SK-N-SH treated with all-trans-retinoic acid at 6 μM for 48 hours (cell line): ENCODE measurements around the gene ZNF473.

Experiments
- ARNTL ChIP-seq: fragments of 450-650 bp; formaldehyde crosslinking; IDR thresholded peaks from 2 replicates; pipeline ENCODE4 v1.5.0; 2020; ENCODE audit warnings: low read depth, mild to moderate bottlenecking, moderate library complexity, borderline replicate concordance
- ESRRG ChIP-seq: fragments of 250-450 bp; sonication (Bioruptor Pico); IDR thresholded peaks from 2 replicates; pipeline ENCODE4 v1.6.1; 2021; ENCODE audit warnings: mild to moderate bottlenecking
- ISL1 ChIP-seq: fragments of 250-450 bp; sonication (Bioruptor Pico); IDR thresholded peaks from 2 replicates; pipeline ENCODE4 v2.1.2; 2022; ENCODE audit warnings: mild to moderate bottlenecking, moderate library complexity
- PPARA ChIP-seq: fragments of 250-450 bp; sonication (Bioruptor Pico); IDR thresholded peaks from 2 replicates; pipeline ENCODE4 v1.5.0; 2020; ENCODE audit warnings: mild to moderate bottlenecking, borderline replicate concordance
- RARB ChIP-seq: fragments of 250-450 bp; sonication (Bioruptor Pico); IDR thresholded peaks from 2 replicates; pipeline ENCODE4 v1.8.0; 2021; ENCODE audit warnings: mild to moderate bottlenecking, moderate library complexity
- ZC3H10 ChIP-seq: fragments of 250-450 bp; sonication (Bioruptor Pico); IDR thresholded peaks from 2 replicates; pipeline ENCODE4 v1.5.1; 2021; ENCODE audit warnings: mild to moderate bottlenecking, moderate library complexity
- ZFP30 ChIP-seq: fragments of 450-650 bp; formaldehyde crosslinking; IDR thresholded peaks from 2 replicates; pipeline ENCODE4 v1.5.0; 2022; ENCODE audit warnings: mild to moderate bottlenecking, moderate library complexity
- ZNF565 ChIP-seq: fragments of 450-650 bp; formaldehyde crosslinking; conservative IDR thresholded peaks from 2 replicates; pipeline ENCODE4 v1.5.0; 2020; ENCODE audit warnings: low read depth, mild to moderate bottlenecking, moderate library complexity
- ZNF70 ChIP-seq: fragments of 450-650 bp; formaldehyde crosslinking; IDR thresholded peaks from 2 replicates; pipeline ENCODE4 v1.5.0; 2020; ENCODE audit warnings: mild to moderate bottlenecking, moderate library complexity
- TF ChIP-seq, protein P1 (sequence below): fragments of 250-450 bp; sonication (Bioruptor Pico); IDR thresholded peaks from 2 replicates; pipeline ENCODE4 v1.5.1; 2021; ENCODE audit warnings: mild to moderate bottlenecking, moderate library complexity
- TF ChIP-seq, protein P2 (sequence below): fragments of 250-450 bp; sonication (Bioruptor Pico); IDR thresholded peaks from 2 replicates; pipeline ENCODE4 v1.8.0; 2020; ENCODE audit warnings: mild to moderate bottlenecking, moderate library complexity, borderline replicate concordance

DNA sequence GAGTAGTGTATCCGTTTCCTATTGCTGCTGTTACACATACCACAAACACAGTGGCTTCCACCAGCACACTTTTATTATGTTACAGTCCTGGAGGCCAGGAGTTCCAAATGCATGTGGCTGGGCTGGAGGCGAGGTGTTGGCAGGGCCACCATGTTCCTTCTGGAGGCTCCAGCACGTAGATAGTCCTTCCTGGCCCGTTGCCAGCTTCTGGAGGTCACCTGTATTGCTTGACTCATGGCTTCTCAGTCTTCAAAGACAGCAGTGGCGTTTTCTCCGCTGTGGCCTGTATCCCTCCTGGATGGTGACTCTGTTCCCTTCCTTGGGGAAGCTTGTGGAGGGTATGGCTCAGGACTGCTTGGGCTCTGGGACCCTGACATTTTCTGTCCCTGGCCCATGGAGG, 15.2 kb downstream of the ZNF473 start:
- TF ChIP-seq RARB (CRISPR knock-in tag) (no peak), ESRRG (CRISPR knock-in tag) (no peak), ZNF565 (no peak), ZFP30 (no peak), ARNTL (CRISPR knock-in tag) (no peak), PPARA (CRISPR knock-in tag) (no peak), ZNF70 (CRISPR knock-in tag) (no peak), ZC3H10 (no peak), ISL1 (CRISPR knock-in tag) (no peak)
- TF ChIP-seq, protein P1, sequence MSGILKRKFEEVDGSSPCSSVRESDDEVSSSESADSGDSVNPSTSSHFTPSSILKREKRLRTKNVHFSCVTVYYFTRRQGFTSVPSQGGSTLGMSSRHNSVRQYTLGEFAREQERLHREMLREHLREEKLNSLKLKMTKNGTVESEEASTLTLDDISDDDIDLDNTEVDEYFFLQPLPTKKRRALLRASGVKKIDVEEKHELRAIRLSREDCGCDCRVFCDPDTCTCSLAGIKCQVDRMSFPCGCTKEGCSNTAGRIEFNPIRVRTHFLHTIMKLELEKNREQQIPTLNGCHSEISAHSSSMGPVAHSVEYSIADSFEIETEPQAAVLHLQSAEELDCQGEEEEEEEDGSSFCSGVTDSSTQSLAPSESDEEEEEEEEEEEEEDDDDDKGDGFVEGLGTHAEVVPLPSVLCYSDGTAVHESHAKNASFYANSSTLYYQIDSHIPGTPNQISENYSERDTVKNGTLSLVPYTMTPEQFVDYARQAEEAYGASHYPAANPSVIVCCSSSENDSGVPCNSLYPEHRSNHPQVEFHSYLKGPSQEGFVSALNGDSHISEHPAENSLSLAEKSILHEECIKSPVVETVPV (CRISPR knock-in tag) = no peak
- TF ChIP-seq, protein P2, sequence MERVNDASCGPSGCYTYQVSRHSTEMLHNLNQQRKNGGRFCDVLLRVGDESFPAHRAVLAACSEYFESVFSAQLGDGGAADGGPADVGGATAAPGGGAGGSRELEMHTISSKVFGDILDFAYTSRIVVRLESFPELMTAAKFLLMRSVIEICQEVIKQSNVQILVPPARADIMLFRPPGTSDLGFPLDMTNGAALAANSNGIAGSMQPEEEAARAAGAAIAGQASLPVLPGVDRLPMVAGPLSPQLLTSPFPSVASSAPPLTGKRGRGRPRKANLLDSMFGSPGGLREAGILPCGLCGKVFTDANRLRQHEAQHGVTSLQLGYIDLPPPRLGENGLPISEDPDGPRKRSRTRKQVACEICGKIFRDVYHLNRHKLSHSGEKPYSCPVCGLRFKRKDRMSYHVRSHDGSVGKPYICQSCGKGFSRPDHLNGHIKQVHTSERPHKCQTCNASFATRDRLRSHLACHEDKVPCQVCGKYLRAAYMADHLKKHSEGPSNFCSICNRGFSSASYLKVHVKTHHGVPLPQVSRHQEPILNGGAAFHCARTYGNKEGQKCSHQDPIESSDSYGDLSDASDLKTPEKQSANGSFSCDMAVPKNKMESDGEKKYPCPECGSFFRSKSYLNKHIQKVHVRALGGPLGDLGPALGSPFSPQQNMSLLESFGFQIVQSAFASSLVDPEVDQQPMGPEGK (CRISPR knock-in tag) = no peak
